K562 (cell line): ENCODE results near the gene TMEM234. TPM values are rescaled to one million over a fixed set of nuclear protein-coding genes. Genes with fewer than 3 reads are reported as not detected.

Source experiments
- DEAF1 ChIP-seq: fragments of 450-650 bp; formaldehyde crosslinking; IDR thresholded peaks from 2 replicates; pipeline ENCODE4 v1.4.0; 2020; ENCODE audit warnings: mild to moderate bottlenecking, moderate library complexity
- HDAC1 ChIP-seq, 2 experiments: fragments of 450-650 bp; IDR thresholded peaks; 2 replicates each; pipeline ENCODE4 v1.6.1; 2016 to 2017; ENCODE audit warnings: inconsistent platforms in 1 of 2, mild to moderate bottlenecking in 1 of 2, moderate library complexity in 1 of 2
- KDM5B ChIP-seq: fragments of 200-600 bp; sonication (generic); IDR thresholded peaks from 2 replicates; pipeline ENCODE4 v1.6.1; 2012; ENCODE audit warnings: low read depth, mild to moderate bottlenecking, moderate library complexity, low read length, control low read depth, inconsistent platforms; ENCODE audit not compliant: insufficient replicate concordance
- MAFF ChIP-seq: IDR thresholded peaks from 2 replicates; pipeline ENCODE4 v1.6.1; 2012; ENCODE audit warnings: low read length, improper control_type of control experiment
- MBD2 ChIP-seq: sonication (generic); IDR thresholded peaks from 2 replicates; pipeline ENCODE4 v1.6.1; 2016; ENCODE audit warnings: low read depth, borderline replicate concordance
- NKRF ChIP-seq: fragments of 450-650 bp; IDR thresholded peaks from 2 replicates; pipeline ENCODE4 v1.6.1; 2016; ENCODE audit warnings: borderline replicate concordance
- PKNOX1 ChIP-seq: fragments of 450-650 bp; IDR thresholded peaks from 2 replicates; pipeline ENCODE4 v1.6.1; 2016
- POLR2AphosphoS5 ChIP-seq: IDR thresholded peaks from 2 replicates; pipeline ENCODE4 v1.6.1; 2011; ENCODE audit warnings: mild to moderate bottlenecking, low read depth, low read length, moderate library complexity; ENCODE audit not compliant: control insufficient read depth, insufficient read depth
- PRMT5 ChIP-seq: sonication (generic); formaldehyde crosslinking; IDR thresholded peaks from 2 replicates; pipeline ENCODE4 v1.5.0; 2020; ENCODE audit warnings: missing genetic modification reagents
- SAP30 ChIP-seq: fragments of 200-600 bp; sonication (generic); IDR thresholded peaks from 2 replicates; pipeline ENCODE4 v1.6.1; 2012; ENCODE audit warnings: borderline replicate concordance, low read depth, mild to moderate bottlenecking, moderate library complexity, low read length, control low read depth, inconsistent platforms; ENCODE audit not compliant: insufficient read depth, poor library complexity, severe bottlenecking
- SIN3B ChIP-seq: fragments of 450-650 bp; IDR thresholded peaks from 2 replicates; pipeline ENCODE4 v1.6.1; 2017; ENCODE audit warnings: low read depth, mild to moderate bottlenecking, moderate library complexity
- TBL1XR1 ChIP-seq, 2 experiments: IDR thresholded peaks; 2 replicates each; pipeline ENCODE4 v1.6.1; 2012; ENCODE audit warnings: improper control_type of control experiment in 2 of 2, low read length in 2 of 2, mild to moderate bottlenecking in 1 of 2
- UBTF ChIP-seq, 2 experiments: IDR thresholded peaks; 2 replicates each; pipeline ENCODE4 v1.6.1; 2012; ENCODE audit warnings: improper control_type of control experiment in 2 of 2, low read depth in 2 of 2, low read length in 2 of 2, borderline replicate concordance in 1 of 2
- ZNF589 ChIP-seq: fragments of 200-800 bp; sonication (Bioruptor generic); IDR thresholded peaks from 2 replicates; pipeline ENCODE4 v1.6.1; 2016; ENCODE audit warnings: low read depth, missing genetic modification characterization, missing compliant biosample characterization
- ZSCAN32 ChIP-seq: fragments of 450-650 bp; formaldehyde crosslinking; IDR thresholded peaks from 2 replicates; pipeline ENCODE4 v1.4.0; 2020; ENCODE audit warnings: mild to moderate bottlenecking, moderate library complexity
- polyA plus RNA-seq, 8 experiments: library from polyadenylated mRNA; depleted of rRNA in 4 of 8; stranded (reverse) in 5 of 8; unstranded in 3 of 8; fragments of >200 nt; fragmentation: Nextera tagmentation in 2 of 8; fragmentation: Illumina TruSeq in 1 of 8; extraction: Ambion mirVana in 2 of 8; extraction: Trizol in 1 of 8; gene quantifications; 2 replicates each; pipeline versions ENCODE4 v1.2.1 to v1.2.3, GENCODE V29; 2011 to 2014; ENCODE audit warnings: inconsistent platforms in 1 of 8, missing spikeins in 1 of 8
- total RNA-seq, 7 experiments: library from RNA; depleted of rRNA in 6 of 7; stranded (reverse); fragments of >200 nt in 6 of 7; fragmentation: Illumina TruSeq in 2 of 7; extraction: Trizol in 2 of 7; gene quantifications; 2 replicates each; pipeline versions ENCODE4 v1.2.1 to v1.2.3, GENCODE V29; 2011 to 2021; ENCODE audit warnings: low replicate concordance in 1 of 7

TMEM234 gene
- total and polyA plus RNA-seq, 9 of the 15 experiments (the other 6 are each of a cell fraction or from before 2014, with no cell fraction given) = 5.0 to 12.9 (median 7.6) TPM

GRCh38 chr1:32201011-32201855, 20.9 kb downstream of the TMEM234 start (continued):
- TF ChIP-seq UBTF (IDR thresholded peaks at IDR 0.05; ENCODE audit: borderline replicate concordance in 1 of 2, low read depth in 2 of 2, low read length in 2 of 2) (peak in 1 of 2 experiments; percentile 64; a peak in 1 of 4 replicates), MAFF (no peak), POLR2AphosphoS5 (peak; percentile 62; the same call in 1 of the 2 replicates), PRMT5 (CRISPR knock-in tag) (no peak), TBL1XR1 (IDR thresholded peaks at IDR 0.05; ENCODE audit: low read length in 2 of 2) (peak in 1 of 2 experiments; percentile 48; a peak in 1 of 4 replicates), KDM5B (peak; percentile 43), SIN3B (no peak), ZNF589 (CRISPR knock-in tag) (no peak), NKRF (peak; percentile 51; the same call in 1 of the 2 replicates), ZSCAN32 (0 out of 2 replicates have a peak, but pooled peaks have one; percentile 14), PKNOX1 (peak; percentile 41), MBD2 (peak; percentile 30; the same call in 1 of the 2 replicates), HDAC1 (IDR thresholded peaks at IDR 0.05) (peak in 1 of 2 experiments; percentile 38; a peak in 2 of 4 replicates), DEAF1 (CRISPR knock-in tag) (no peak), SAP30 (peak; percentile 38)
